GM12892 (cell line): ENCODE measurements around the gene LDOC1.

Experiments used
- POLR2A ChIP-seq: IDR thresholded peaks from 2 replicates; pipeline ENCODE4 v1.6.1; 2011; ENCODE audit warnings: low read depth, low read length, control low read depth
- POLR2AphosphoS5 ChIP-seq: IDR thresholded peaks from 2 replicates; pipeline ENCODE4 v1.6.1; 2011; ENCODE audit warnings: low read depth, low read length, control low read depth
- TAF1 ChIP-seq: IDR thresholded peaks from 2 replicates; pipeline ENCODE4 v1.6.1; 2011; ENCODE audit warnings: low read depth, mild to moderate bottlenecking, control low read depth, low read length, borderline replicate concordance

GRCh38 chrX:141214196-141214595 is 37.3 kb upstream of the LDOC1 start:
- TF ChIP-seq POLR2A (no peak), POLR2AphosphoS5 (no peak), TAF1 (no peak)
